Tibial nerve (tissue), 4 donors: ENCODE results near the gene RNF44. TPM values are rescaled to one million over a fixed set of nuclear protein-coding genes. Genes with fewer than 3 reads are reported as not detected.
"Not testable (repeated sequence)": the region's sequence is repeated elsewhere in the genome, so short reads cannot be mapped to it uniquely, and the experiment has no call there.

Experiments used
- DNase-seq, 2 donors: peaks; one replicate each; pipeline ENCODE4 v3.0.0-alpha.2; 2019; ENCODE audit warnings: low spot score in 2 of 2
- H3K27ac ChIP-seq, 4 donors: fragments of 200-600 bp; sonication (generic) in 3 of 4; one replicate each; pipeline ENCODE4 v1.5.1; 2017 to 2019; ENCODE audit warnings: mild to moderate bottlenecking in 1 of 4
- H3K27me3 ChIP-seq, 2 donors: fragments of 200-600 bp; sonication (generic) in 1 of 2; one replicate each; pipeline versions ENCODE4 v1.5.1 to v1.6.0; 2017 to 2019
- H3K36me3 ChIP-seq, 3 donors: fragments of 200-600 bp; sonication (generic); one replicate each; pipeline ENCODE4 v1.5.1; 2018 to 2019
- H3K4me1 ChIP-seq, 4 donors: fragments of 200-600 bp; sonication (generic) in 3 of 4; one replicate each; pipeline ENCODE4 v1.5.1; 2017 to 2019
- H3K4me3 ChIP-seq, 4 donors: fragments of 200-600 bp; sonication (generic) in 3 of 4; one replicate each; pipeline ENCODE4 v1.5.1; 2017 to 2019; ENCODE audit warnings: mild to moderate bottlenecking in 1 of 4, moderate library complexity in 1 of 4
- H3K9me3 ChIP-seq, 4 donors: fragments of 200-600 bp; sonication (generic) in 3 of 4; one replicate each; pipeline ENCODE4 v1.5.1; 2017 to 2019
- EP300 ChIP-seq, 2 donors: sonication (generic); formaldehyde crosslinking; IDR thresholded peaks; one replicate each; pipeline ENCODE4 v1.6.1; 2017; ENCODE audit warnings: antibody characterized with exemption in 2 of 2, mild to moderate bottlenecking in 1 of 2
- POLR2A ChIP-seq, 2 donors: fragments of 450-650 bp; IDR thresholded peaks; one replicate each; pipeline ENCODE4 v1.6.1; 2017; ENCODE audit warnings: antibody characterized with exemption in 2 of 2, mild to moderate bottlenecking in 2 of 2, moderate library complexity in 2 of 2
- WGBS, 2 donors: methylation state at CpG; one replicate each; pipeline ENCODE4 v1.1.5; 2018; 5-methylcytosine and 5-hydroxymethylcytosine counted together
- total RNA-seq, 4 donors: library from RNA; depleted of rRNA; stranded (reverse); fragments of >200 nt; gene quantifications; one replicate each; pipeline ENCODE4 v1.1.0, GENCODE V29; 2016
- TF ChIP-seq, protein P1 (sequence below), 5 experiments: fragments of 200-600 bp in 3 of 5; fragments of 450-650 bp in 2 of 5; sonication (generic) in 3 of 5; IDR thresholded peaks; one replicate each; pipeline ENCODE4 v1.5.1; 2016 to 2019; ENCODE audit warnings: antibody characterized with exemption in 5 of 5, mild to moderate bottlenecking in 3 of 5, moderate library complexity in 2 of 5

RNF44 gene
- total RNA-seq, 4 donors from 2014 or later: 11.1 to 28.5 (median 21.8) TPM

DNA sequence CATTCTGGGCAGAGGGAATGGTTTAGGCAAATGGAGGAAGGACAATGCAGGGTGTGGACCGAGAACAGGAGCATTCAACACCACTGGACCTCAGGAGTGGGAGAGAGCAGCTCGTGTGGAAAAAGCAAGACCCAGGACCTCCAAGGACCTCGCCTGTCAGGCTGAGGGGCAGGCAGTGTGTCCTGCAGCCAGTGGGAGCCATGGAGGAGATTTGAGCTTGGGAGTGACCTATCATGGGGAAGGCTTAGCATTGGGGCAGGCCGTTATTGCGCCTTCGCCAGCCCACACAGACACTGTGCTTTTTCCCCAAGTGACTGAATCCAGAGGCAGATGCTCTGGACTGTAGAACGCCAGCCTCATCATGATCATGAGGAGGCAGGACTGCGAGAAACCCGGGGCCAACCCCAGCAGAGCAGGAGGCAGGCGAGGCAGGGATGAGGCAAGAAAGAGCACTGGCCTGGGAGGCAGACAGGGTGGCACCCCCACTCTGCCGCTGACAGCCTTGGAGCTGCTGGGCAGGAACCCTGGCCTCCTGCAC is 15.2 kb upstream of the RNF44 start:
- Histone ChIP-seq H3K27me3 (peaks cover 0 to 27% of the 10 kb centered on the region in 2 donors), H3K4me3 (no peak overlapping the region), H3K9me3 (no peaks in the 10 kb centered on the region), H3K4me1 (no peaks in the 10 kb centered on the region), H3K36me3 (no peaks in the 10 kb centered on the region), H3K27ac (no peak overlapping the region)
- TF ChIP-seq, protein P1, sequence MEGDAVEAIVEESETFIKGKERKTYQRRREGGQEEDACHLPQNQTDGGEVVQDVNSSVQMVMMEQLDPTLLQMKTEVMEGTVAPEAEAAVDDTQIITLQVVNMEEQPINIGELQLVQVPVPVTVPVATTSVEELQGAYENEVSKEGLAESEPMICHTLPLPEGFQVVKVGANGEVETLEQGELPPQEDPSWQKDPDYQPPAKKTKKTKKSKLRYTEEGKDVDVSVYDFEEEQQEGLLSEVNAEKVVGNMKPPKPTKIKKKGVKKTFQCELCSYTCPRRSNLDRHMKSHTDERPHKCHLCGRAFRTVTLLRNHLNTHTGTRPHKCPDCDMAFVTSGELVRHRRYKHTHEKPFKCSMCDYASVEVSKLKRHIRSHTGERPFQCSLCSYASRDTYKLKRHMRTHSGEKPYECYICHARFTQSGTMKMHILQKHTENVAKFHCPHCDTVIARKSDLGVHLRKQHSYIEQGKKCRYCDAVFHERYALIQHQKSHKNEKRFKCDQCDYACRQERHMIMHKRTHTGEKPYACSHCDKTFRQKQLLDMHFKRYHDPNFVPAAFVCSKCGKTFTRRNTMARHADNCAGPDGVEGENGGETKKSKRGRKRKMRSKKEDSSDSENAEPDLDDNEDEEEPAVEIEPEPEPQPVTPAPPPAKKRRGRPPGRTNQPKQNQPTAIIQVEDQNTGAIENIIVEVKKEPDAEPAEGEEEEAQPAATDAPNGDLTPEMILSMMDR (IDR thresholded peaks at IDR 0.05): no peak
- no peak for TF ChIP-seq POLR2A (IDR thresholded peaks at IDR 0.05)
- TF ChIP-seq EP300 (IDR thresholded peaks at IDR 0.05): no peak
- DNase-seq: no peak
- 67 to 81% methylated on average over 11 of the region's 11 CpGs for WGBS, 2 donors

DNA sequence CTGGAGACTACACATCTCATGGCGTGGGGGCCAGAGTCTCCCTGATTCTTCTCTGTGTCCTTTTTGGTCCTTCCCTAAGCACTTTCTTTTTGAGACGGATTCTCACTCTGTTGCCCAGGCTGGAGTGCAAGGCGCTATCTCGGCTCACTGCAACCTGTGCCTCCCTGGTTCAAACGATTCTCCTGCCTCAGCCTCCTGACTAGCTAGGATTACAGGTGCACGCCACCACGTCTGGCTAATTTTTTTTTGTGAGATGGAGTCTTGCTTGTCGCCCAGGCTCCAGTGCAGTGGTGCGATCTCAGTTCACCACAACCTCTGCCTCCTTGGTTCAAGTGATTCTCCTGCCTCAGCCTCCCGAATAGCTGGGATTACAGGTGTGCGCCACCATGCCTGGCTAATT is 13.7 kb upstream of the RNF44 start:
- not testable (repeated sequence) for H3K36me3 ChIP-seq, H3K9me3 ChIP-seq, DNase-seq, H3K4me1 ChIP-seq, H3K4me3 ChIP-seq
- WGBS, 2 donors: 82 to 85% methylated on average over 11 of the region's 11 CpGs
- peaks cover 0 to 27% of the 10 kb centered on the region in 2 donors for H3K27me3 ChIP-seq
- peak overlapping the region in 1 of 4 donors; percentile 59 for H3K27ac ChIP-seq

DNA sequence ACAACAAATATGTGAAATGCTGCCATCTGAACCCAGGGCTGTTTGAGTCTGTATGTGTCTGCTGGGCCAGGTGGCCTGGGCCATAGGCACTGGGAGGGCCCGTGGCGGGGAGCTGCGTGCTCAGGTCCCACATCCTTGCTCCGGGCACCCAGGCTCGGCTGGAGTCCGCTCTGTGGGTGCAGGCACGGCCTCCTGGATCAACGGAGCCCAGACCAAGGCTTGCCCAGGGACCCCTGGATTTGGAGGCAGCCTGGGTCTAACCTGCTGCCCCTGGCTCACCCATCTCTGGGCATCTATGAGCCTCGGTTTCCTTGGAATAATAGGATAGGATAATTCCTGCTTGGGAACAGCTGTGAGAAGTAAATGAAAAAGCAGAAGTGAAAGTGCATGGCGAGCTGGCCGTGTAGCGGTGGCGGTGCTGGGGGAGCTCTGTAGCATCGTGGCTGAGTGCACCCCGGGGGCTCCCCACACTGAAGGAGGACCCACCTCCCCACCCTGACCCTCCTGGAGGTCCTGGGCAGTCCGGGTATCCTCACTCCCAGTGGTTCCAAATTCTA is 13.2 kb upstream of the RNF44 start:
- no peaks in the 10 kb centered on the region for H3K4me1 ChIP-seq
- 74 to 77% methylated on average over 16 of the region's 16 CpGs for WGBS, 2 donors
- TF ChIP-seq, protein P1 (IDR thresholded peaks at IDR 0.05): no peak
- TF ChIP-seq EP300 (IDR thresholded peaks at IDR 0.05) (no peak), POLR2A (IDR thresholded peaks at IDR 0.05) (no peak)
- H3K4me3 ChIP-seq: peak overlapping the region in 1 of 4 donors; percentile 27
- no peaks in the 10 kb centered on the region for H3K9me3 ChIP-seq
- no peak for DNase-seq
- H3K27me3 ChIP-seq: peaks cover 0 to 27% of the 10 kb centered on the region in 2 donors
- peak overlapping the region in 1 of 4 donors; percentile 59 for H3K27ac ChIP-seq
- no peaks in the 10 kb centered on the region for H3K36me3 ChIP-seq

DNA sequence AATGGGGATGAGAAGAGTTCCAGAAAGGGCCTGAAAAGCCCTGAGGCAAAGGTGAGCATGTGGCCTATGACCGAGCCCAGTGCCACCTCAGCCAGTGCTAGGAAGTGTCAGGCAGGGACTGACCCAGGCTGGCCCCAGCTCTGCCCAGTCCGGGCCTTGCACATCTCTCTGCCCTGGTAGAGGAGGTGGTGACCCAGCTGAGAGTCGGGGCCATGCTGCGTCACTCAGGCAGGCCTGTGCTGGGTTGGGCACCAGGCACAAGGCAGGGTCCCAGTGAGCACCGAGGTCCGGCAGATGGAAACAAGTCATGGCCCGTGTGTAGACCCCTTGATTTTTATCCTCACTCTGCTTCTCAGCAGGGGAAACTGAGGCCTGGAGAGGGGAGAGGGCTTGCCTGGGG is 12.7 kb upstream of the RNF44 start:
- Histone ChIP-seq H3K4me3 (peak overlapping the region in 1 of 4 donors; percentile 5), H3K9me3 (no peaks in the 10 kb centered on the region), H3K27ac (peak overlapping the region in 1 of 4 donors; percentile 59), H3K4me1 (no peaks in the 10 kb centered on the region), H3K36me3 (no peaks in the 10 kb centered on the region), H3K27me3 (peaks cover 0 to 27% of the 10 kb centered on the region in 2 donors)
- WGBS, 2 donors: 78 to 79% methylated on average over 7 of the region's 7 CpGs
- TF ChIP-seq POLR2A (IDR thresholded peaks at IDR 0.05) (no peak), EP300 (IDR thresholded peaks at IDR 0.05) (no peak)
- TF ChIP-seq, protein P1 (IDR thresholded peaks at IDR 0.05): no peak
- DNase-seq: no peak

DNA sequence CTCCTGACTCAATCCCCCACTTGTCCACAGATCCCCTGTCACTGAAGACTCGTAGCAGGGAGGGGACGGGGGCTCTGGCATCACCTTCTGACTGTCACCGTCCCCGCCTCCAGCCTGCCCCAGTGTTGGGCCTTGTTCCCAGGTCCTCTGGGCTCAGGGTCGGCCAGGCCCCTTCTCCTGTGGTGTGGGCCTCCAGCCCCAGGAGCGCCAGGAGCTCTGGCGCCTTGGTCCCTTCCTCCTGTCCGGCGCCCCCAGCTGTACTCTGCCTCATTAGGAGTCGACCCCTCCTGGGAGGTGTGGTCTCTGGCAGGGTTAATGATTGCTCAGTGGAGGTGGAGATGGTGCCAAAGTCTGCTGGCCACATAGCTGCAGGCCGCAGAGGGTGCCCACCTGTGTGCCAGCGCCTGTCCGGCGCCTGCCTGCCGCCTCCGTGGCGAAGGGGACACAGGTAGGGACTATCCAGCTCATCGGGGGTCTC is 11.8 kb upstream of the RNF44 start, which contains the start of gene CDHR2:
TSS of gene CDHR2 (plus strand) at position 376 of the 478 bp plus-strand sequence. CDS start 16,011 bp downstream, outside the sequence.
- Histone ChIP-seq H3K9me3 (no peaks in the 10 kb centered on the region), H3K27me3 (peaks cover 0 to 25% of the 10 kb centered on the region in 2 donors), H3K27ac (peak within 1 kb of the TSS in 1 of 4 donors; percentile 59), H3K4me1 (peaks cover 0 to 2% (median 1%) of the 10 kb centered on the region in 4 donors), H3K4me3 (peak within 1 kb of the TSS in 1 of 4 donors; percentile 27), H3K36me3 (no peaks in the 10 kb centered on the region)
- whole genome bisulfite sequencing, 2 donors: 68 to 71% methylated on average over 18 of the region's 18 CpGs
- TF ChIP-seq, protein P1 (IDR thresholded peaks at IDR 0.05): no peak
- TF ChIP-seq EP300 (IDR thresholded peaks at IDR 0.05) (no peak), POLR2A (IDR thresholded peaks at IDR 0.05) (no peak)
- no peak for DNase-seq
